Activated CD4-positive, alpha-beta T cell treated with anti-CD3 and anti-CD28 coated beads, Interleukin-2, Interleukin-4, amounts not matched to agents 100 ng/mL and 50 ng/mL, durations not matched to agents 16 hours and 8 hours (primary cell): ENCODE data around the gene CD81.
A peak's percentile ranks its signal among the peaks of the same experiment; 100 is the strongest.

Source experiments
- DNase-seq: peaks from one replicate; pipeline ENCODE4 v3.0.0-alpha.2; 2020; ENCODE audit warnings: low spot score

The CD81 gene

GRCh38 chr11:2436521-2437031 is 59.5 kb downstream of the CD81 start:
- DNase-seq = no peak

DNA sequence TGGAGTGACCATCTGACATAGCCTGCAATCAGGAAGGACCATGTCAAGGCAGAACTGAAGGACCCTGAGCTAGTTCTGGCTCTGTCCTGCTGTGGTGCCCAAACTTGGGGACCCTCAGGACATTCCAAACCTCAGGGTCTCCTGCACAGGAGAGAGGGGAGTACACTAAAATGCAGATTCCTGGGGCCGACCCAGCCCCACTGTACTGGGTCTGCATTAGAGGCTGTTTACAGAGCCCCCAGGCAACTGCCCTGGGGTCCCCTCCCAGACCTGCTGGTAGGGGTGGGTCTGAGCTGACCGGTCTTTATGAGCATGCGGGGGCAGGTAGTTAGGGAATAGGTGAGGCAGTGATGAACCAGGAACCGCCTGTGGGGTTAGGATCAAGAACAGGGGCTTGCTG is 60.4 kb downstream of the CD81 start:
- no peak for DNase-seq

DNA sequence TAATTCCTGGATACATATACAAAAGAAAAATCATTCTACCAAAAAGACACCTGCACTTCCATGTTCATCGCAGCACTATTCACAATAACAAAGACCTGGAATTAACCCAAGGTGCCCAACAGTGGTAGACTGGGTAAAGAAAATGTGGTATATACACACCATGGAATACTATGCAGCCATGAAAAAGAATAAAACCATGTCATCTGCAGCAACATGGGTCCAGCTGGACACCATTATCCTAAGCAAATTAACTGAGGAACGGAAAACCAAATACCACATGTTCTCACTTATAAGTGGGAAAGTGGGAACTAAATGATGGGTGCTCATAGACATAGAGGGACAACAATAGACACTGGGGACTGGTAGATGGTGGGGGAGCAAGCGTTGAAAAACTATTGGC is 62.7 kb downstream of the CD81 start:
- DNase-seq = no peak

DNA sequence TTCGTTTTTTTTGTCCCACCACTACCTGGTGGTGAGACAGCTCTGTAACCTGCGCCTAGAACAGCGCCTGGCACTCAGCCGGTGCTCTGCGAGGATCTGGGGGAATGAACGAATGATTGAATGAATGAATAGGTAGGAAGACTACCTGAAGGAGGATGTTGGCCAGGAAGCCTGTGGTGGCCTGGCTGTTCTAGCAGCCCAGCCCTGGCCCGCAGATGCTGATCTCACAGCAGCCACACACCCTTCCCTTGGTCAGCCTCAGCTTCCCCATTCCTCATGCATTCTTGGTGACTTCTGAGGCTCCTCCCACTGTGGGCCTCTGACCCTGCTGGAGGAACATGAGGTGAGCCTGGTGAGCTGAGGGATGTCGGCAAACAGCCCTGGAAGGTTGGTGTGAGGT is 63.5 kb downstream of the CD81 start:
- no peak for DNase-seq

GRCh38 chr11:2441171-2441570 is 64.1 kb downstream of the CD81 start:
- no peak for DNase-seq

DNA sequence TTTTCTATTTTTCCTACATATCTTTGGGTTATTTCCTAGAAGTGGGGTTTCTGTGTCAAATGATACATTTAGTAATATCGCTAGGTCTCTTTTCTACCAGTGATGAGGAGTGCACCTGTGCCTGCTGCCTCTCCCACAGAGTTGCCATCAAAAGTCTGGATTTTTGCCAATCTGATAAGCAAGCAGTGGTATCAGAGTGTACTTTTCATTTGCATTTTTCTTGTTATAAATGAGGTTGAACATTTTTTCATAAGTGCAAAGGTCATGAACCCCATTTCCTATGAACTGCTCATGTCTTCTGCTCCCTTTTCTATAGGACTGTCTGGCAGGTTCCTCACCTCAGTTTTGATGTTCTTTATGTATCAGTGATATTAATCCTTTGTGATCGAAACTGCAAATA is 65.5 kb downstream of the CD81 start:
- no peak for DNase-seq

DNA sequence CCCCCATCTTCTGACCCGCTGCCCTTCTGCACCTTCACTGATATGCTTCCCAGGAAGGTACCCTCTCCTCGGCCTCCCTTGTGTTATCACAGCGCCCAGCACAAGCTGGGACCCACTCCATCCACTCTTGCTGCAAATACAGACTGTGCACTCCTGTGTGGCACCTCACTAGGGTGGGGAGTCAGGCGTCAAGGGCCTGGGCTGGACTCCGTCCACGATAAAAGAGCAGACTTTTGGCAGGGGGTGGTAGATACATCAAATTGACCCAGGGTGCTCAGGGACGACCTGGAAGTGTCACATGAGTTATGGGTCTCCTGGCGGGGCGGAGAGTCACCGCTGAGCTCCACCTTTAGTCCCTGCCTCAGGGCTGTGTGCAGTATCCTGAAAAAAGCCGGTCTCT is 66.3 kb downstream of the CD81 start:
- DNase-seq = no peak

- peak; percentile 22 for DNase-seq
Measured at GRCh38 chr11:2443881-2444820, 67.0 kb downstream of the CD81 start, which contains the start of gene TRPM5. Gene TRPM5, minus strand, starts transcription at chr11:2444514. Its CDS starts 21,478 bp downstream, at chr11:2423036.

DNA sequence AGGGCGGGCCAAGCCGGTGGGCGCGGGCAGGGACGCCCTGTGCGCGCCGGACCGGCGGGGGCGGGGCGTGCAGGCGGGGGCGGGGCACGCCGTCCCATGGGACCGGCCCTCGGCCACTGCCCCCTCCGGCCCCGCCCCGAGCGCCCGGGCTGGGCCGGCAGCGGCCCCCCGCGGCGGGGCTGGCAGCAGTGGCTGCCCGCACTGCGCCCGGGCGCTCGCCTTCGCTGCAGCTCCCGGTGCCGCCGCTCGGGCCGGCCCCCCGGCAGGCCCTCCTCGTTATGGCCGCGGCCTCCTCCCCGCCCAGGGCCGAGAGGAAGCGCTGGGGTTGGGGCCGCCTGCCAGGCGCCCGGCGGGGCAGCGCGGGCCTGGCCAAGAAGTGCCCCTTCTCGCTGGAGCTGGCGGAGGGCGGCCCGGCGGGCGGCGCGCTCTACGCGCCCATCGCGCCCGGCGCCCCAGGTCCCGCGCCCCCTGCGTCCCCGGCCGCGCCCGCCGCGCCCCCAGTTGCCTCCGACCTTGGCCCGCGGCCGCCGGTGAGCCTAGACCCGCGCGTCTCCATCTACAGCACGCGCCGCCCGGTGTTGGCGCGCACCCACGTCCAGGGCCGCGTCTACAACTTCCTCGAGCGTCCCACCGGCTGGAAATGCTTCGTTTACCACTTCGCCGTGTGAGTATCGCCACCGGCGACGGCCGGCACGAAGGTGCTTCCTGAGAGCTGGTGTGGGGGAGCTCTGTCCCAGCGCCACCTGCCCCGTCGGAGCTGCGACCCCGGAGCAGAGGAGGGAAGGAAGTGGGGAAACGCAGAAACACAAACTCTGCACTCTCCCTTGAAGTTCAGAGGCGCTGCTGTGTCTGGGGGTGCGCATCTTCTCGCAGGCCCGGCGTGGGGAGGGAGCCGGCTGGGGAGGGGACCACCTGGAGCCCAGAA is 68.0 kb downstream of the CD81 start, which contains the start of gene KCNQ1:
KCNQ1 (plus strand) TSS at position 188 of the 925 bp plus-strand sequence; CDS start at position 279, 91 bp downstream.
- DNase-seq = peak; percentile 25

DNA sequence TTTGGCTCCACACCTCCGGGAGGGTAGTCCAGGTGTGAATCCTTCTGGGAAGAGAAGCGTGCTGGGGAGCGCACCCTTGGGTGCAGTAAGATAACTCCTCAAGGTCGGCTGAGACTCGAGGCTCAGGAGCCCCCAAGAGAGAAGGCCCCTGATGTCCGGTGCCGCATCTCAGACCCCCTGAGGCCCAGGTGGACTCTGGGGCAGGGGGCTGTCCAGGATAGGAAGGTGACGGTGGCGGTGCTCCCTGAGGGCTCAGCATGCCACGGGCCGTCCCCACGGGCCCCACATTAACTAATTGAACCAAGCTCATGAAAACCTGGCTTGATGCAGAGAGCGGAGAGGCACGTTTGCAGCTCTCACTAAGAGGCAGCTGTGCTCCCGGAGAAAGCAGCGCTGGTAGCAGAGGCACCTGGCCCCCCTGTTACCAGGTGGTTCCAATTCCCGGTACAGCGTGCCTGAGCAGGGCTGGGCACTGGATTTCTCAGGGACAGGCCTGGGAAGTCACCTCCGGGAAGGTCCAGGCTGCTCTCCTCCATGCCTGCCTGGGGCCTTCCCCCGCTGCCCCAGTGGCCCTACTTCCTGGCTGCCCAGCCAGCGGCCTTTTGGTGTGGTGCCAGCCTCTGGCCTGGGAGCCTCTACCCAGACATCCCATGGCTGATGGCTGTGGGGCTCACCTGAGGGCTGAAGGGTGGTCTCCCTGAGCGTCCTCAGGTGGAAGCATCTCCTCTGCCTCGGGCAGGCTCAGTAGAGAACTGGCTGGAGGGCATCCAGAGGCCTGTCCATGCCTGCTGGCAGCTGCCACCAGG is 68.8 kb downstream of the CD81 start:
- DNase-seq = no peak

GRCh38 chr11:2446590-2447252 is 69.6 kb downstream of the CD81 start:
- no peak for DNase-seq
